CD8-positive, alpha-beta memory T cell (primary cell): ENCODE measurements around the gene PHRF1. TPM values are rescaled to one million over a fixed set of nuclear protein-coding genes. Genes with fewer than 3 reads are reported as not detected.

Source experiments
- CTCF ChIA-PET: fragments of 350-600 bp; sonication (Branson Sonifier 250); formaldehyde crosslinking; loops from one replicate; lab custom pipeline; 2021; ENCODE audit warnings: antibody characterized with exemption; lab: Charles Lee
- POLR2A ChIA-PET: fragments of 350-600 bp; sonication (Branson Sonifier 250); formaldehyde crosslinking; loops from one replicate; lab custom pipeline; 2021; ENCODE audit warnings: antibody characterized with exemption; lab: Charles Lee
- DNase-seq, 5 donors: peaks; one replicate each; pipeline versions ENCODE4 v3.0.0 to v3.0.0-alpha.2; 2020 to 2022; ENCODE audit warnings: mixed read lengths in 1 of 5
- H3K27ac ChIP-seq: one replicate; pipeline ENCODE4 v1.7.0; 2013; ENCODE audit warnings: low read depth, mild to moderate bottlenecking, low read length, moderate library complexity
- H3K27me3 ChIP-seq: 2 replicates; pipeline ENCODE4 v1.7.0; 2013; ENCODE audit warnings: low read length, mild to moderate bottlenecking; ENCODE audit not compliant: insufficient read depth, poor library complexity, severe bottlenecking
- H3K36me3 ChIP-seq: 2 replicates; pipeline ENCODE4 v1.7.0; 2013; ENCODE audit warnings: mild to moderate bottlenecking, low read length, moderate library complexity; ENCODE audit not compliant: insufficient read depth
- H3K4me1 ChIP-seq: 2 replicates; pipeline ENCODE4 v1.7.0; 2013; ENCODE audit warnings: mild to moderate bottlenecking, low read length, moderate library complexity; ENCODE audit not compliant: insufficient read depth
- H3K4me3 ChIP-seq: 2 replicates; pipeline ENCODE4 v1.7.0; 2013; ENCODE audit warnings: mild to moderate bottlenecking, low read length
- H3K9me3 ChIP-seq: 2 replicates; pipeline ENCODE4 v1.7.0; 2013; ENCODE audit warnings: mild to moderate bottlenecking, low read length
- H3K27ac Mint-ChIP-seq, 8 donors: one replicate each; pipeline ENCODE4 v1.8.0; 2020 to 2021; ENCODE audit warnings: mixed read lengths in 8 of 8, mild to moderate bottlenecking in 6 of 8, inconsistent platforms in 3 of 8, moderate library complexity in 3 of 8
- H3K27me3 Mint-ChIP-seq, 2 donors: one replicate each; pipeline ENCODE4 v1.8.0; 2020 to 2021; ENCODE audit warnings: mixed read lengths in 2 of 2, mild to moderate bottlenecking in 1 of 2, moderate library complexity in 1 of 2
- H3K36me3 Mint-ChIP-seq, 3 donors: one replicate each; pipeline ENCODE4 v1.8.0; 2020 to 2021; ENCODE audit warnings: mixed read lengths in 3 of 3, inconsistent platforms in 1 of 3, mild to moderate bottlenecking in 1 of 3
- H3K4me1 Mint-ChIP-seq, 3 donors: one replicate each; pipeline ENCODE4 v1.8.0; 2020 to 2021; ENCODE audit warnings: mixed read lengths in 3 of 3, inconsistent platforms in 1 of 3, mild to moderate bottlenecking in 1 of 3
- H3K4me3 Mint-ChIP-seq, 7 donors: one replicate each; pipeline ENCODE4 v1.8.0; 2020 to 2021; ENCODE audit warnings: mixed read lengths in 7 of 7, mild to moderate bottlenecking in 6 of 7, moderate library complexity in 4 of 7, inconsistent platforms in 2 of 7
- H3K9me3 Mint-ChIP-seq, 5 donors: one replicate each; pipeline ENCODE4 v1.8.0; 2020 to 2022; ENCODE audit warnings: mixed read lengths in 5 of 5, mild to moderate bottlenecking in 3 of 5, moderate library complexity in 2 of 5, inconsistent platforms in 1 of 5
- polyA plus RNA-seq: library from polyadenylated mRNA; unstranded; fragments of 300-500 nt; fragmentation: Illumina TruSeq; gene quantifications from one replicate; pipeline ENCODE4 v1.2.3, GENCODE V29; 2021
- total RNA-seq, 2 experiments: library from RNA; stranded (reverse); gene quantifications; one replicate each; pipeline ENCODE4 v1.2.3, GENCODE V29; 2021

The PHRF1 gene
- total and polyA plus RNA-seq, 3 experiments from 2014 or later, result 17.7 to 49.8 (median 47.3) TPM

- no peak for DNase-seq
- Mint-ChIP-seq H3K4me1 (peaks cover 0 to 2% (median 0%) of the 10 kb centered on the region in 3 donors), H3K27ac (peak overlapping the region in 1 of 8 donors; percentile 43), H3K36me3 (peaks cover 0 to 49% (median 2%) of the 10 kb centered on the region in 3 donors), H3K27me3 (no peaks in the 10 kb centered on the region), H3K4me3 (no peak overlapping the region), H3K9me3 (no peaks in the 10 kb centered on the region)
- Histone ChIP-seq H3K4me3 (no peak overlapping the region), H3K36me3 (peaks cover 9% of the 10 kb centered on the region), H3K27me3 (no peaks in the 10 kb centered on the region), H3K9me3 (no peaks in the 10 kb centered on the region), H3K27ac (no peak overlapping the region), H3K4me1 (no peaks in the 10 kb centered on the region)
- ChIA-PET CTCF (no interaction called here), POLR2A (no interaction called here)
Observed at GRCh38 chr11:659532-660085, 83.3 kb downstream of the PHRF1 start.

DNA sequence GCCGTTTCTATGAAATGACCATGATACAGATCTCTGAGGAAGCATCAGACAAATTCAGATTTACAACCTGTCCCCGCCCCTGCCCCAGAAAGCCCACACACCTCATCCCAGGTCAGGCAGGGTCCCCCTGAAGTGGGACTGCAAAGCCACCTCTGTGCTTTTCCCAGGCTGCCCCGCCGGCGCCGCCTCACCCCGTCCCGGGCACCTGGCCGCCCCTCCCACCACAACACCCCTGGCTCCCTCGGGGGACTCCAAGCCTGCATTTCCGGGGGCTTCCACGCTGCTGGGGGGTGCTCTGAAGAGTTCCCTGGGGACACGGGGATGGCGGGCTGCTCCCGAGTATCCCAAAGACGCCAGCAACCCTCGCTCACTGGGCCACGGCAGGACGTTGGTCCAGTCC lies 84.0 kb downstream of the PHRF1 start:
- Mint-ChIP-seq H3K4me1 (peaks cover 0 to 2% (median 0%) of the 10 kb centered on the region in 3 donors), H3K4me3 (no peak overlapping the region), H3K27ac (no peak overlapping the region), H3K9me3 (no peaks in the 10 kb centered on the region), H3K27me3 (no peaks in the 10 kb centered on the region), H3K36me3 (peaks cover 0 to 47% (median 2%) of the 10 kb centered on the region in 3 donors)
- DNase-seq, result no peak
- H3K4me1 ChIP-seq, result no peaks in the 10 kb centered on the region
- no peak overlapping the region for H3K4me3 ChIP-seq
- H3K27me3 ChIP-seq, result no peaks in the 10 kb centered on the region
- ChIA-PET CTCF (no interaction called here), POLR2A (no interaction called here)
- no peak overlapping the region for H3K27ac ChIP-seq
- peaks cover 9% of the 10 kb centered on the region for H3K36me3 ChIP-seq
- H3K9me3 ChIP-seq, result no peaks in the 10 kb centered on the region

DNA sequence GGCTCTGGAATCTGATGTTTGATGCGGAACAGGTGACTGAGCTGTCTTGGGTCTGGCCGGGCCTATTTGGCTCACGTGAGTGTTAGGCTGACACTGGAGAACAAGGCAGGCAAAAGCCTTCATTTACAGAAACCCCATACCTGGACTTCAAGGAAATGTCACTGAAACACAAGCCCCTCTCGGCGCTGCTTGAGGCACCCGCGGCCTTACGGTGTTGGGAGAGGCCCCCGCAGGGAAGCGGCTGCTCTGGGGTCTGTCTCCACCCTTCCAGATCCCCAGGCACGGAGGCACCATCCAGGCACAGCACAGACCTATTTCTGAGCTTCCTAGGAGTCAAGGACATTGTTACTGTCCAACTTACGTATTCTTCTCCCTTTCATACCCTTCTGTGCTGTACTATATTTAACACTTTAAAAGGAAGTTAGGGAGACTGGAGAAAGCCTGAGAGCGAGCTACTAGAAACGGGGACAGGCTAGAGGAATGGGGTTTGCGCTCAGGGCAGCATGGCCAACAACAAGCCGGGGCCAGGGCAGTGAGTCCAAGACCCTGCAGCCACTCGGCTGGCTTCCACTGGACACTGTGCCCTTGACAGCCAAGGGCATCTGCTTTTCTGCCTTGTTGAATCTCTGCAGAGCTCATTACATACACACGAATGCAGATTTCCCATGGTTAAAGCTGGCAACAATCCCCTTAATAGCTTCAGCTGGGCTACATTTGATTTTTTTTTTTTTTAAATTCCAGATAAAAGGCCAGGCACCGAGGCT lies 84.6 kb downstream of the PHRF1 start:
- DNase-seq, result no peak
- H3K9me3 Mint-ChIP-seq, result no peaks in the 10 kb centered on the region
- Histone ChIP-seq H3K27me3 (no peaks in the 10 kb centered on the region), H3K4me3 (no peak overlapping the region), H3K9me3 (no peaks in the 10 kb centered on the region), H3K4me1 (no peaks in the 10 kb centered on the region), H3K27ac (no peak overlapping the region), H3K36me3 (peaks cover 9% of the 10 kb centered on the region)
- no peak overlapping the region for H3K4me3 Mint-ChIP-seq
- H3K36me3 Mint-ChIP-seq, result peaks cover 0 to 50% (median 3%) of the 10 kb centered on the region in 3 donors
- no peaks in the 10 kb centered on the region for H3K27me3 Mint-ChIP-seq
- ChIA-PET POLR2A (no interaction called here), CTCF (no interaction called here)
- H3K4me1 Mint-ChIP-seq, result peaks cover 0 to 2% (median 0%) of the 10 kb centered on the region in 3 donors
- no peak overlapping the region for H3K27ac Mint-ChIP-seq

Other genes starting within 250 kb of the PHRF1 start
- gene B4GALNT4, start 207.0 kb upstream of the PHRF1 start, total RNA-seq, result under 1 TPM; 0.47 to 0.81 TPM
- gene B4GALNT4, start 207.0 kb upstream of the PHRF1 start, polyA plus RNA-seq, result 0.31 TPM
- not detected for gene PKP3, start 182.3 kb upstream of the PHRF1 start, total RNA-seq
- gene PKP3, start 182.3 kb upstream of the PHRF1 start, polyA plus RNA-seq, result 1.1 TPM
- gene SIGIRR, start 161.5 kb upstream of the PHRF1 start, total RNA-seq, result 10 to 100 TPM; 54.2 to 59.4 TPM
- 267 TPM for gene SIGIRR, start 161.5 kb upstream of the PHRF1 start, polyA plus RNA-seq
- gene ANO9, start 134.5 kb upstream of the PHRF1 start, total RNA-seq, result 10 to 100 TPM; 25.3 to 26.4 TPM
- 12.2 TPM for gene ANO9, start 134.5 kb upstream of the PHRF1 start, polyA plus RNA-seq
- gene PTDSS2, start 126.2 kb upstream of the PHRF1 start, total RNA-seq, result 10 to 100 TPM; 26.2 to 28.4 TPM
- 11.5 TPM for gene PTDSS2, start 126.2 kb upstream of the PHRF1 start, polyA plus RNA-seq
- 100 to 1,000 TPM; 118 to 125 TPM for gene RNH1, start 69.2 kb upstream of the PHRF1 start, total RNA-seq
- 183 TPM for gene RNH1, start 69.2 kb upstream of the PHRF1 start, polyA plus RNA-seq
- 10 to 100 TPM; 86.9 to 91.5 TPM for gene HRAS, start 40.9 kb upstream of the PHRF1 start, total RNA-seq
- gene HRAS, start 40.9 kb upstream of the PHRF1 start, polyA plus RNA-seq, result 22.5 TPM
- 1 to 10 TPM; 1.8 to 2.1 TPM for gene LRRC56, start 38.9 kb upstream of the PHRF1 start, total RNA-seq
- 0.81 TPM for gene LRRC56, start 38.9 kb upstream of the PHRF1 start, polyA plus RNA-seq
- gene LMNTD2, start 15.7 kb upstream of the PHRF1 start, total RNA-seq, result 1 to 10 TPM; 1.2 to 2.4 TPM
- 1.1 TPM for gene LMNTD2, start 15.7 kb upstream of the PHRF1 start, polyA plus RNA-seq
- 10 to 100 TPM; 20.4 to 20.7 TPM for gene RASSF7, start 15.5 kb upstream of the PHRF1 start, total RNA-seq
- 39.7 TPM for gene RASSF7, start 15.5 kb upstream of the PHRF1 start, polyA plus RNA-seq
- 10 to 100 TPM; 16.4 to 18.0 TPM for gene IRF7, start 39.5 kb downstream of the PHRF1 start, total RNA-seq
- gene IRF7, start 39.5 kb downstream of the PHRF1 start, polyA plus RNA-seq, result 38.6 TPM
- gene CDHR5, start 48.5 kb downstream of the PHRF1 start, total RNA-seq, result not detected
- gene CDHR5, start 48.5 kb downstream of the PHRF1 start, polyA plus RNA-seq, result not detected
- not detected for gene SCT, start 50.7 kb downstream of the PHRF1 start, total RNA-seq
- not detected for gene SCT, start 50.7 kb downstream of the PHRF1 start, polyA plus RNA-seq
- gene DRD4, start 60.8 kb downstream of the PHRF1 start, total RNA-seq, result under 1 TPM; 0.22 to 0.31 TPM
- gene DRD4, start 60.8 kb downstream of the PHRF1 start, polyA plus RNA-seq, result not detected
- gene DEAF1, start 118.8 kb downstream of the PHRF1 start, total RNA-seq, result 10 to 100 TPM; 52.1 to 54.6 TPM
- 36.3 TPM for gene DEAF1, start 118.8 kb downstream of the PHRF1 start, polyA plus RNA-seq
- gene TMEM80, start 119.3 kb downstream of the PHRF1 start, total RNA-seq, result 10 to 100 TPM; 10.3 to 13.4 TPM
- 27.8 TPM for gene TMEM80, start 119.3 kb downstream of the PHRF1 start, polyA plus RNA-seq
- gene EPS8L2, start 129.8 kb downstream of the PHRF1 start, total RNA-seq, result 1 to 10 TPM; 7.0 to 7.8 TPM
- 22.9 TPM for gene EPS8L2, start 129.8 kb downstream of the PHRF1 start, polyA plus RNA-seq
- 100 to 1,000 TPM; 245 to 246 TPM for gene TALDO1, start 171.0 kb downstream of the PHRF1 start, total RNA-seq
- 184 TPM for gene TALDO1, start 171.0 kb downstream of the PHRF1 start, polyA plus RNA-seq
- gene GATD1, start 201.0 kb downstream of the PHRF1 start, total RNA-seq, result 10 to 100 TPM; 53.0 to 56.3 TPM
- 12.9 TPM for gene GATD1, start 201.0 kb downstream of the PHRF1 start, polyA plus RNA-seq
- 1 to 10 TPM; 2.1 to 2.6 TPM for gene CEND1, start 213.6 kb downstream of the PHRF1 start, total RNA-seq
- gene CEND1, start 213.6 kb downstream of the PHRF1 start, polyA plus RNA-seq, result 0.13 TPM
- 10 to 100 TPM; 73.6 to 77.0 TPM for gene SLC25A22, start 221.8 kb downstream of the PHRF1 start, total RNA-seq
- 14.1 TPM for gene SLC25A22, start 221.8 kb downstream of the PHRF1 start, polyA plus RNA-seq
- gene PIDD1, start 228.8 kb downstream of the PHRF1 start, total RNA-seq, result 10 to 100 TPM; 30.5 to 34.5 TPM
- gene PIDD1, start 228.8 kb downstream of the PHRF1 start, polyA plus RNA-seq, result 4.6 TPM
- 1,000 to 10,000 TPM; 2,769 to 2,922 TPM for gene RPLP2, start 233.5 kb downstream of the PHRF1 start, total RNA-seq
- 3,158 TPM for gene RPLP2, start 233.5 kb downstream of the PHRF1 start, polyA plus RNA-seq
- 10 to 100 TPM; 49.8 to 53.0 TPM for gene PNPLA2, start 242.4 kb downstream of the PHRF1 start, total RNA-seq
- gene PNPLA2, start 242.4 kb downstream of the PHRF1 start, polyA plus RNA-seq, result 41.5 TPM